Neural cell (in vitro differentiated cells): Measurements from ENCODE around the gene COBL. TPM values are rescaled to one million over a fixed set of nuclear protein-coding genes. Genes with fewer than 3 reads are reported as not detected.

Source experiments
- H2AFZ ChIP-seq: fragments of 200-600, 300-800 bp; sonication (generic), shearing (Covaris generic); 2 replicates; pipeline ENCODE4 v1.6.0; 2014; ENCODE audit warnings: low read depth, mild to moderate bottlenecking, antibody characterized with exemption, low read length, moderate library complexity
- H3F3A ChIP-seq: fragments of 200-600 bp; shearing (Covaris generic); 2 replicates; pipeline ENCODE4 v1.6.1; 2016; ENCODE audit warnings: mild to moderate bottlenecking, moderate library complexity, mixed read lengths, antibody characterized with exemption, low read length; ENCODE audit not compliant: insufficient read depth, poor library complexity, severe bottlenecking
- H3K27ac ChIP-seq: fragments of 200-600, 300-800 bp; sonication (generic), shearing (Covaris generic); 2 replicates; pipeline ENCODE4 v1.5.1; 2014; ENCODE audit warnings: mild to moderate bottlenecking, low read length, moderate library complexity
- H3K27me3 ChIP-seq: fragments of 300-800, 200-600 bp; sonication (generic), shearing (Covaris generic); 2 replicates; pipeline ENCODE4 v1.6.0; 2014; ENCODE audit warnings: mild to moderate bottlenecking, low read depth, low read length, moderate library complexity; ENCODE audit not compliant: insufficient read depth
- H3K36me3 ChIP-seq: fragments of 300-800, 200-600 bp; sonication (generic), shearing (Covaris generic); 2 replicates; pipeline ENCODE4 v1.5.1; 2014; ENCODE audit warnings: mild to moderate bottlenecking, antibody characterized with exemption, low read length, moderate library complexity; ENCODE audit not compliant: insufficient read depth
- H3K4me2 ChIP-seq: fragments of 300-800, 200-600 bp; sonication (generic), shearing (Covaris generic); 2 replicates; pipeline ENCODE4 v1.6.0; 2014; ENCODE audit warnings: mild to moderate bottlenecking, low read length
- H3K4me3 ChIP-seq: fragments of 300-800, 200-600 bp; sonication (generic), shearing (Covaris generic); 2 replicates; pipeline ENCODE4 v1.5.1; 2014; ENCODE audit warnings: mild to moderate bottlenecking, low read length, moderate library complexity
- H3K79me2 ChIP-seq: fragments of 200-600 bp; shearing (Covaris generic); replicated peaks from 2 replicates; pipeline ENCODE4 v1.6.0; 2014; ENCODE audit warnings: mild to moderate bottlenecking, low read length, moderate library complexity; ENCODE audit not compliant: insufficient read depth
- H3K9ac ChIP-seq: fragments of 300-800, 200-600 bp; sonication (generic), shearing (Covaris generic); 2 replicates; pipeline ENCODE4 v1.6.1; 2016; ENCODE audit warnings: mild to moderate bottlenecking, low read length, mixed read lengths
- H3K9me2 ChIP-seq: fragments of 200-600 bp; shearing (Covaris generic); 2 replicates; pipeline ENCODE4 v1.6.1; 2016; ENCODE audit warnings: mild to moderate bottlenecking, low read length, mixed read lengths; ENCODE audit not compliant: insufficient read depth
- H3K9me3 ChIP-seq: fragments of 200-600, 300-800 bp; sonication (generic), shearing (Covaris generic); 2 replicates; pipeline ENCODE4 v1.6.1; 2016; ENCODE audit warnings: mild to moderate bottlenecking, mixed run types, low read length, moderate library complexity, mixed read lengths
- H4K20me1 ChIP-seq: fragments of 200-600 bp; shearing (Covaris generic); 2 replicates; pipeline ENCODE4 v1.6.1; 2016; ENCODE audit warnings: mild to moderate bottlenecking, mixed run types; ENCODE audit not compliant: insufficient read depth
- CTCF ChIP-seq: fragments of 450-650 bp; IDR thresholded peaks from 2 replicates; pipeline ENCODE4 v1.5.1; 2014; ENCODE audit warnings: antibody characterized with exemption, mild to moderate bottlenecking, moderate library complexity; ENCODE audit not compliant: poor library complexity, severe bottlenecking
- EP300 ChIP-seq: fragments of 450-650 bp; conservative IDR thresholded peaks from 2 replicates; pipeline ENCODE4 v1.6.1; 2014; ENCODE audit warnings: antibody characterized with exemption, mild to moderate bottlenecking, moderate library complexity; ENCODE audit not compliant: poor library complexity, severe bottlenecking
- EZH2 ChIP-seq: fragments of 200-600, 300-800 bp; shearing (Covaris generic), sonication (generic); IDR thresholded peaks from 2 replicates; pipeline ENCODE4 v1.6.1; 2014; ENCODE audit warnings: antibody characterized with exemption, low read length, borderline replicate concordance, mild to moderate bottlenecking; ENCODE audit not compliant: insufficient read depth, poor library complexity, severe bottlenecking
- MXI1 ChIP-seq: fragments of 450-650 bp; conservative IDR thresholded peaks from 2 replicates; pipeline ENCODE4 v1.6.1; 2014; ENCODE audit warnings: antibody characterized with exemption, mild to moderate bottlenecking; ENCODE audit not compliant: poor library complexity, severe bottlenecking
- POLR2AphosphoS5 ChIP-seq: IDR thresholded peaks from 2 replicates; pipeline ENCODE4 v1.6.1; 2012
- RAD21 ChIP-seq: fragments of 450-650 bp; conservative IDR thresholded peaks from 2 replicates; pipeline ENCODE4 v1.6.1; 2014; ENCODE audit warnings: antibody characterized with exemption, mild to moderate bottlenecking, moderate library complexity
- SMC3 ChIP-seq: fragments of 450-650 bp; conservative IDR thresholded peaks from 2 replicates; pipeline ENCODE4 v1.6.1; 2014; ENCODE audit warnings: antibody characterized with exemption, mild to moderate bottlenecking, moderate library complexity; ENCODE audit not compliant: poor library complexity
- TAF1 ChIP-seq: IDR thresholded peaks from 2 replicates; pipeline ENCODE4 v1.6.1; 2012; ENCODE audit warnings: low read depth
- polyA plus RNA-seq: library from polyadenylated mRNA; depleted of rRNA; stranded (reverse); fragments of >200 nt; gene quantifications from 2 replicates; pipeline ENCODE4 v1.2.3, GENCODE V29; 2014
- TF ChIP-seq, protein P1 (sequence below): IDR thresholded peaks from 2 replicates; pipeline ENCODE4 v1.6.1; 2012; ENCODE audit warnings: borderline replicate concordance

Gene COBL
- polyA plus RNA-seq, 1 donor from 2014 or later, result 0.12 TPM

GRCh38 chr7:51229106-51229537 is 87.5 kb downstream of the COBL start:
- no peaks in the 10 kb centered on the region for H3K36me3 ChIP-seq
- no peak overlapping the region for H3K9ac ChIP-seq
- TF ChIP-seq, protein P1, sequence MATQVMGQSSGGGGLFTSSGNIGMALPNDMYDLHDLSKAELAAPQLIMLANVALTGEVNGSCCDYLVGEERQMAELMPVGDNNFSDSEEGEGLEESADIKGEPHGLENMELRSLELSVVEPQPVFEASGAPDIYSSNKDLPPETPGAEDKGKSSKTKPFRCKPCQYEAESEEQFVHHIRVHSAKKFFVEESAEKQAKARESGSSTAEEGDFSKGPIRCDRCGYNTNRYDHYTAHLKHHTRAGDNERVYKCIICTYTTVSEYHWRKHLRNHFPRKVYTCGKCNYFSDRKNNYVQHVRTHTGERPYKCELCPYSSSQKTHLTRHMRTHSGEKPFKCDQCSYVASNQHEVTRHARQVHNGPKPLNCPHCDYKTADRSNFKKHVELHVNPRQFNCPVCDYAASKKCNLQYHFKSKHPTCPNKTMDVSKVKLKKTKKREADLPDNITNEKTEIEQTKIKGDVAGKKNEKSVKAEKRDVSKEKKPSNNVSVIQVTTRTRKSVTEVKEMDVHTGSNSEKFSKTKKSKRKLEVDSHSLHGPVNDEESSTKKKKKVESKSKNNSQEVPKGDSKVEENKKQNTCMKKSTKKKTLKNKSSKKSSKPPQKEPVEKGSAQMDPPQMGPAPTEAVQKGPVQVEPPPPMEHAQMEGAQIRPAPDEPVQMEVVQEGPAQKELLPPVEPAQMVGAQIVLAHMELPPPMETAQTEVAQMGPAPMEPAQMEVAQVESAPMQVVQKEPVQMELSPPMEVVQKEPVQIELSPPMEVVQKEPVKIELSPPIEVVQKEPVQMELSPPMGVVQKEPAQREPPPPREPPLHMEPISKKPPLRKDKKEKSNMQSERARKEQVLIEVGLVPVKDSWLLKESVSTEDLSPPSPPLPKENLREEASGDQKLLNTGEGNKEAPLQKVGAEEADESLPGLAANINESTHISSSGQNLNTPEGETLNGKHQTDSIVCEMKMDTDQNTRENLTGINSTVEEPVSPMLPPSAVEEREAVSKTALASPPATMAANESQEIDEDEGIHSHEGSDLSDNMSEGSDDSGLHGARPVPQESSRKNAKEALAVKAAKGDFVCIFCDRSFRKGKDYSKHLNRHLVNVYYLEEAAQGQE, result no peak
- TF ChIP-seq SMC3 (no peak), MXI1 (no peak), RAD21 (no peak), TAF1 (no peak), POLR2AphosphoS5 (no peak), CTCF (no peak), EZH2 (no peak), EP300 (no peak)
- H3K27ac ChIP-seq, result no peak overlapping the region
- no peaks in the 10 kb centered on the region for H4K20me1 ChIP-seq
- H3K4me2 ChIP-seq, result no peak overlapping the region
- H3K27me3 ChIP-seq, result no peaks in the 10 kb centered on the region
- H3K79me2 ChIP-seq, result no peaks in the 10 kb centered on the region
- no peaks in the 10 kb centered on the region for H3K9me3 ChIP-seq
- no peaks in the 10 kb centered on the region for H3F3A ChIP-seq
- H3K9me2 ChIP-seq, result no peaks in the 10 kb centered on the region
- H3K4me3 ChIP-seq, result no peak overlapping the region
- no peak overlapping the region for H2AFZ ChIP-seq

DNA sequence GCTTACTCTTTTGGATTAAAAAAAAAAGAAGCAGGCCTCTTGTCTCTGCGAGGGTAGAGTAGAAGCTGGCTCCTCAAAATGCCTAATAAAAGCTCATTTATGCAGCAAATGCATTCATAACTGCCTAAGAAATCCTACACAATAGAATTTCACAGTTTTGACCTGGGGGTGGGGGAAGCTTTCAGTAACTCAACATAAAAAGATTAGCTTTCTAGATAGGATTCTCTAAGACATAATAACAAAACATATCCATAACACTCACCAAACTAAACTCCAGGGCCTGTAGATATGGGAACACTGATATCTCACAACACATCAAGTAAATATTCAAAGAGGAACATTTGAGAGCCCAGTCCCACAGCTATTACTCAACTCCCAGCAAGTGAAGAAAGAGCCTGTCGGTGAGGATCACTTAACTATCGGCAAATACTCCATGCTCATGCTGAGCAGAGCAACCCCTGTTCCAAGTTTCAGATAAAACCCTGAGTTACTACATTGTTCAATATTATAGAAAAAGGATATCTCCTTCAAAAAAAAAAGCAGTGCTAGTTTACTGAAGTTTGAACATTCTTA is 88.1 kb downstream of the COBL start:
- Histone ChIP-seq H3K9ac (no peak overlapping the region), H2AFZ (no peak overlapping the region), H3K4me2 (no peak overlapping the region), H3K79me2 (no peaks in the 10 kb centered on the region), H3K9me3 (no peaks in the 10 kb centered on the region), H3K4me3 (no peak overlapping the region), H3F3A (no peaks in the 10 kb centered on the region), H3K36me3 (no peaks in the 10 kb centered on the region), H4K20me1 (no peaks in the 10 kb centered on the region), H3K27me3 (no peaks in the 10 kb centered on the region), H3K27ac (no peak overlapping the region), H3K9me2 (no peaks in the 10 kb centered on the region)
- TF ChIP-seq EP300 (no peak), CTCF (no peak), SMC3 (no peak), TAF1 (no peak), POLR2AphosphoS5 (no peak), MXI1 (no peak), EZH2 (no peak), RAD21 (no peak)
- TF ChIP-seq, protein P1, result no peak
